HEK293T (cell line): ENCODE data around the gene FAH.

ENCODE experiments used
- CTCF ChIA-PET: fragments of 350-600 bp; formaldehyde crosslinking; extraction: SDS; loops from one replicate; lab custom pipeline; 2021; ENCODE audit warnings: antibody characterized with exemption, inconsistent platforms; lab: Yijun Ruan, JAX
- POLR2A ChIA-PET: fragments of 350-600 bp; formaldehyde crosslinking; extraction: SDS; loops from one replicate; lab custom pipeline; 2020; ENCODE audit warnings: antibody characterized with exemption, inconsistent platforms; lab: Yijun Ruan, JAX
- DNase-seq: peaks from one replicate; pipeline ENCODE4 v3.0.0; 2012; ENCODE audit warnings: mixed read lengths; ENCODE audit errors: extremely low spot score
- ARNT ChIP-seq: fragments of 450-650 bp; IDR thresholded peaks from 2 replicates; pipeline ENCODE4 v1.6.1; 2017; ENCODE audit warnings: mild to moderate bottlenecking
- BHLHE40 ChIP-seq: fragments of 450-650 bp; IDR thresholded peaks from 2 replicates; pipeline ENCODE4 v1.6.1; 2016; ENCODE audit warnings: mild to moderate bottlenecking, moderate library complexity, borderline replicate concordance
- CTBP1 ChIP-seq: fragments of 450-650 bp; IDR thresholded peaks from 2 replicates; pipeline ENCODE4 v1.6.1; 2016; ENCODE audit warnings: borderline replicate concordance
- ELF4 ChIP-seq: fragments of 450-650 bp; IDR thresholded peaks from 2 replicates; pipeline ENCODE4 v1.6.1; 2017; ENCODE audit warnings: antibody characterized with exemption
- FOXA1 ChIP-seq: fragments of 450-650 bp; IDR thresholded peaks from 2 replicates; pipeline ENCODE4 v1.6.1; 2016; ENCODE audit warnings: mild to moderate bottlenecking
- FOXK2 ChIP-seq: fragments of 450-650 bp; IDR thresholded peaks from 2 replicates; pipeline ENCODE4 v1.6.1; 2016; ENCODE audit warnings: mild to moderate bottlenecking
- FOXM1 ChIP-seq: fragments of 450-650 bp; IDR thresholded peaks from 2 replicates; pipeline ENCODE4 v1.6.1; 2017; ENCODE audit warnings: mild to moderate bottlenecking, borderline replicate concordance
- HDGF ChIP-seq: fragments of 450-650 bp; IDR thresholded peaks from 2 replicates; pipeline ENCODE4 v1.6.1; 2017; ENCODE audit warnings: antibody characterized with exemption, borderline replicate concordance
- L3MBTL2 ChIP-seq: fragments of 450-650 bp; conservative IDR thresholded peaks from 2 replicates; pipeline ENCODE4 v1.6.1; 2016; ENCODE audit warnings: mild to moderate bottlenecking
- LEF1 ChIP-seq: fragments of 450-650 bp; IDR thresholded peaks from 2 replicates; pipeline ENCODE4 v1.6.1; 2017; ENCODE audit warnings: mild to moderate bottlenecking, borderline replicate concordance
- NFRKB ChIP-seq: fragments of 450-650 bp; IDR thresholded peaks from 2 replicates; pipeline ENCODE4 v1.6.1; 2016; ENCODE audit warnings: mild to moderate bottlenecking, moderate library complexity
- SP1 ChIP-seq: fragments of 450-650 bp; IDR thresholded peaks from 2 replicates; pipeline ENCODE4 v1.6.1; 2017
- SUZ12 ChIP-seq: fragments of 450-650 bp; IDR thresholded peaks from 2 replicates; pipeline ENCODE4 v1.6.1; 2016; ENCODE audit warnings: mild to moderate bottlenecking
- TARDBP ChIP-seq: fragments of 450-650 bp; IDR thresholded peaks from 2 replicates; pipeline ENCODE4 v1.6.1; 2016
- ZNF384 ChIP-seq: fragments of 450-650 bp; IDR thresholded peaks from 2 replicates; pipeline ENCODE4 v1.6.1; 2016
- TF ChIP-seq, protein P1 (sequence below): fragments of 450-650 bp; IDR thresholded peaks from 2 replicates; pipeline ENCODE4 v1.6.1; 2016

FAH gene

GRCh38 chr15:80163217-80163616 is 10.4 kb downstream of the FAH start:
- no peak for DNase-seq
- TF ChIP-seq SUZ12 = no peak
- TF ChIP-seq, protein P1, sequence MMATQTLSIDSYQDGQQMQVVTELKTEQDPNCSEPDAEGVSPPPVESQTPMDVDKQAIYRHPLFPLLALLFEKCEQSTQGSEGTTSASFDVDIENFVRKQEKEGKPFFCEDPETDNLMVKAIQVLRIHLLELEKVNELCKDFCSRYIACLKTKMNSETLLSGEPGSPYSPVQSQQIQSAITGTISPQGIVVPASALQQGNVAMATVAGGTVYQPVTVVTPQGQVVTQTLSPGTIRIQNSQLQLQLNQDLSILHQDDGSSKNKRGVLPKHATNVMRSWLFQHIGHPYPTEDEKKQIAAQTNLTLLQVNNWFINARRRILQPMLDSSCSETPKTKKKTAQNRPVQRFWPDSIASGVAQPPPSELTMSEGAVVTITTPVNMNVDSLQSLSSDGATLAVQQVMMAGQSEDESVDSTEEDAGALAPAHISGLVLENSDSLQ = no peak
- no peak for TF ChIP-seq TARDBP
- no peak for TF ChIP-seq HDGF
- TF ChIP-seq ELF4 = no peak
- TF ChIP-seq ZNF384 = no peak
- no peak for TF ChIP-seq L3MBTL2
- TF ChIP-seq NFRKB = no peak
- no peak for TF ChIP-seq SP1
- TF ChIP-seq LEF1 = no peak
- no peak for TF ChIP-seq FOXA1
- no peak for TF ChIP-seq FOXM1
- TF ChIP-seq FOXK2 = no peak
- no peak for TF ChIP-seq BHLHE40
- POLR2A ChIA-PET = no interaction called here
- CTCF ChIA-PET = no interaction called here

DNA sequence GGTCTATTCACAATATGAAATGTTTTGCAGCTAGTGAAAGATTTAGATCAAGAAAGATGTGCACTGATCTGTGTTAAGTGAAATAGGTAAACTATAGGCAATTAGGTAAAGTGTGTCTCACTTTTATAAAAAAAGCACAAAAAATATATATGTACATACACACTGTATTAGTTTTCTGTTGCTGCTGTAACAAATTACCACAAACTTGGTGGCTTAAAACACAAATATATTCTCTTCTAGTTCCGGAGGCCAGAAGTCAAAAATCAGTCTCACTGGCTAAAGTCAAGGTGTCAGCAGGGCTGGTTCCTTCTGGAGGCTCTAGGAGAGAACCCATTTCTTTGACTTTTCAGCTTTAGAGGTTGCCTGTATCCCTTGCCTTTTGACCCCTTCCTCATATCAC is 11.1 kb downstream of the FAH start:
- ChIA-PET CTCF (no interaction called here), POLR2A (no interaction called here)
- no peak for DNase-seq
- no peak for TF ChIP-seq HDGF
- no peak for TF ChIP-seq L3MBTL2
- no peak for TF ChIP-seq SP1
- TF ChIP-seq BHLHE40 = no peak
- no peak for TF ChIP-seq SUZ12
- TF ChIP-seq FOXK2 = no peak
- no peak for TF ChIP-seq ZNF384
- TF ChIP-seq ELF4 = no peak
- TF ChIP-seq FOXM1 = no peak
- no peak for TF ChIP-seq LEF1
- TF ChIP-seq ARNT = no peak

- ChIA-PET POLR2A (interaction anchor here (1.2 kb wide), 1 partner anchor 108 kb away, joined by 4 read pairs; the partner anchor contains the start of gene ZFAND6), CTCF (no interaction called here)
- no peak for TF ChIP-seq BHLHE40
- no peak for TF ChIP-seq HDGF
- no peak for TF ChIP-seq TARDBP
- TF ChIP-seq, protein P1 = no peak
- TF ChIP-seq L3MBTL2 = no peak
- no peak for TF ChIP-seq FOXA1
- TF ChIP-seq ZNF384 = no peak
- no peak for TF ChIP-seq ARNT
- no peak for TF ChIP-seq ELF4
- TF ChIP-seq NFRKB = no peak
- no peak for TF ChIP-seq CTBP1
- TF ChIP-seq FOXK2 = no peak
- no peak for TF ChIP-seq SUZ12
- no peak for TF ChIP-seq SP1
- TF ChIP-seq LEF1 = no peak
- no peak for TF ChIP-seq FOXM1
- no peak for DNase-seq
These were observed 15.1 kb downstream of the FAH start for GRCh38 chr15:80167936-80168335.

- CTCF ChIA-PET = no interaction called here
- POLR2A ChIA-PET = interaction anchor here (1.2 kb wide), 1 partner anchor 109 kb away, joined by 4 read pairs; the partner anchor contains the start of gene ZFAND6
- TF ChIP-seq ZNF384 = no peak
- no peak for TF ChIP-seq CTBP1
- TF ChIP-seq FOXK2 = no peak
- TF ChIP-seq SP1 = no peak
- no peak for TF ChIP-seq HDGF
- no peak for TF ChIP-seq FOXM1
- no peak for TF ChIP-seq BHLHE40
- no peak for TF ChIP-seq NFRKB
- no peak for DNase-seq
These were observed 15.6 kb downstream of the FAH start for GRCh38 chr15:80168421-80168820.

DNA sequence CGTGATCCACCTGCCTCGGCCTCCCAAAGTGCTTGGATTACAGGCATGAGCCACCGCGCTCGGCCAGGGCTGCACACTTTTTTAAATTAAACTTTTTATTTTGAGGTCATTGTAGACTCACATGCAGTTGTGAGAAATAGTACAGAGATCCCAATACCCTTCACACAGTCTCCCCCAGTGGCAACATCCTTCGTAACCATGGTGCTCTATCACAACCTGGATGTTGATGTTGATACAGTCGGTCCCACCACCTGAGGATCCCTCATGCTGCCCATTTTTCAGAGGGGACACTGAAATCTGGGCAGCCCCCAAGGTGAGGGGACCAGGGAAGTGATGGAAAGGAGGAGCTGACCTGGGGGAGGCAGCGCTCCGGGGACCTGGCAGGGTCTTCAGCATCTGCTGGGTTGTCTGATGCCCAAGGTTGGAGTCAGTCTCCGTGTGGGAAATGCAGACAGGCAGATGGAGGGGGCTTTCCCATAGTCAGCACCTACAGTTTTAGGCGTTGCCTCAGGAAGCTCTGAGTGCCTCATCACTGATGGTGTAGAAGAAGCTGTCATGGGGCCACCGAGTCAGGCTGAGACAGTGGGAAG is 17.1 kb downstream of the FAH start:
- POLR2A ChIA-PET = no interaction called here
- TF ChIP-seq LEF1 (no peak), ZNF384 (no peak), SP1 (no peak), L3MBTL2 (no peak), FOXM1 (no peak)
- DNase-seq = no peak
- CTCF ChIA-PET = no interaction called here

- POLR2A ChIA-PET = no interaction called here
- TF ChIP-seq FOXM1 (no peak), ARNT (no peak), TARDBP (no peak), L3MBTL2 (no peak)
- no peak for DNase-seq
- CTCF ChIA-PET = no interaction called here
These were observed 17.8 kb downstream of the FAH start for GRCh38 chr15:80170596-80170995.

GRCh38 chr15:80171787-80172186 is 19.0 kb downstream of the FAH start:
- TF ChIP-seq SP1 (no peak), LEF1 (no peak), ZNF384 (no peak), FOXK2 (no peak), FOXA1 (no peak), NFRKB (no peak), ELF4 (no peak), CTBP1 (no peak), FOXM1 (no peak), SUZ12 (no peak), BHLHE40 (no peak)
- TF ChIP-seq, protein P1 = no peak
- CTCF ChIA-PET = interaction anchor here (1.6 kb wide), 1 partner anchor 108 kb away, joined by 4 read pairs; no protein-coding TSS in a partner anchor
- DNase-seq = no peak
- POLR2A ChIA-PET = no interaction called here
